GM06990 (cell line): ENCODE measurements around the gene NDRG3.
A peak's percentile ranks its signal among the peaks of the same experiment; 100 is the strongest.

ENCODE experiments used
- DNase-seq: peaks from one replicate; pipeline ENCODE4 v3.0.0-alpha.2; 2011; ENCODE audit not compliant: insufficient read length; ENCODE audit errors: extremely low read depth
- H3K27me3 ChIP-seq: replicated peaks from 2 replicates; pipeline ENCODE4 v1.6.0; 2011; ENCODE audit warnings: low read length; ENCODE audit not compliant: control insufficient read depth, insufficient read depth
- H3K36me3 ChIP-seq: 2 replicates; pipeline ENCODE4 v1.5.1; 2011; ENCODE audit warnings: low read length; ENCODE audit not compliant: control insufficient read depth, insufficient read depth
- H3K4me3 ChIP-seq: replicated peaks from 2 replicates; pipeline ENCODE4 v1.5.1; 2011; ENCODE audit warnings: low read depth, mild to moderate bottlenecking, control low read depth, low read length
- CTCF ChIP-seq: IDR thresholded peaks from 2 replicates; pipeline ENCODE4 v1.5.1; 2011; ENCODE audit warnings: low read length, control low read depth, mild to moderate bottlenecking, inconsistent platforms; ENCODE audit not compliant: insufficient read depth, poor library complexity, severe bottlenecking

NDRG3 gene

GRCh38 chr20:36745927-36746659 is at the start of gene NDRG3:
Gene NDRG3 (minus strand): TSS chr20:36746090. CDS start chr20:36721735, 24,355 bp downstream.
- peak within 1 kb of the TSS; percentile 80 for H3K4me3 ChIP-seq
- no peak for TF ChIP-seq CTCF
- no peaks in the 10 kb centered on the region for H3K27me3 ChIP-seq
- peaks cover 1% of the 10 kb centered on the region; the same call in 1 of the 2 replicates for H3K36me3 ChIP-seq
- peak; percentile 90 for DNase-seq

GRCh38 chr20:36794116-36794474 is 48.2 kb upstream of the NDRG3 start:
- TF ChIP-seq CTCF = no peak
- Histone ChIP-seq H3K36me3 (peaks cover 18% of the 10 kb centered on the region), H3K4me3 (no peak overlapping the region), H3K27me3 (no peaks in the 10 kb centered on the region)
- no peak for DNase-seq

GRCh38 chr20:36793294-36794115 is 47.6 kb upstream of the NDRG3 start:
- no peak for TF ChIP-seq CTCF
- no peak overlapping the region for H3K4me3 ChIP-seq
- no peak for DNase-seq
- H3K27me3 ChIP-seq = no peaks in the 10 kb centered on the region
- peaks cover 18% of the 10 kb centered on the region for H3K36me3 ChIP-seq

- peak; percentile 53 for TF ChIP-seq CTCF
- Histone ChIP-seq H3K4me3 (no peak overlapping the region), H3K27me3 (no peaks in the 10 kb centered on the region), H3K36me3 (peaks cover 18% of the 10 kb centered on the region)
- no peak for DNase-seq
Observed at GRCh38 chr20:36792422-36792821, 46.5 kb upstream of the NDRG3 start.

GRCh38 chr20:36791862-36792261 is 46.0 kb upstream of the NDRG3 start:
- H3K27me3 ChIP-seq = no peaks in the 10 kb centered on the region
- H3K4me3 ChIP-seq = no peak overlapping the region
- no peak for DNase-seq
- H3K36me3 ChIP-seq = peaks cover 13% of the 10 kb centered on the region
- no peak for TF ChIP-seq CTCF
